ENCODE measurements around the gene DMAC2L. TPM values are rescaled to one million over a fixed set of nuclear protein-coding genes. Genes with fewer than 3 reads are reported as not detected.

The DMAC2L gene
- total RNA-seq: 4.3 and 6.1 TPM in 2 replicates

GRCh38 chr14:50311972-50312733 is at the start of gene DMAC2L, which contains the start of gene L2HGDH:
Gene DMAC2L (plus strand): TSS chr14:50312324. CDS start chr14:50321488, 9,164 bp downstream.
Gene L2HGDH (minus strand): TSS chr14:50312229. CDS start chr14:50312150, 79 bp downstream.

Other genes with a start within 250 kb of the DMAC2L start
- 3.7 and 5.6 TPM in 2 replicates for gene VCPKMT, start 195.8 kb upstream of the DMAC2L start, total RNA-seq
- 17.2 and 23.3 TPM in 2 replicates for gene SOS2, start 80.7 kb upstream of the DMAC2L start, total RNA-seq
- gene L2HGDH, start 95 bp upstream of the DMAC2L start, total RNA-seq: 3.7 and 3.9 TPM in 2 replicates
- gene CDKL1, start 84.6 kb downstream of the DMAC2L start, total RNA-seq: 13.1 and 14.5 TPM in 2 replicates
- 32.1 and 57.3 TPM in 2 replicates for gene MAP4K5, start 220.2 kb downstream of the DMAC2L start, total RNA-seq
- 0.81 and 1.4 TPM in 2 replicates for gene ATL1, start 247.8 kb downstream of the DMAC2L start, total RNA-seq